OCI-LY1 (cell line): Measurements from ENCODE around the gene S100A2.

Source experiments
- EZH2 ChIP-seq: fragments of 200-600 bp; sonication (generic), shearing (Covaris generic); IDR thresholded peaks from 2 replicates; pipeline ENCODE4 v1.8.0; 2017; ENCODE audit warnings: borderline replicate concordance, mixed run types, mild to moderate bottlenecking, antibody characterized with exemption, low read length, moderate library complexity, mixed read lengths
- TF ChIP-seq, protein P1 (sequence below): fragments of 200-600 bp; sonication (generic), shearing (Covaris generic); IDR thresholded peaks from 2 replicates; pipeline ENCODE4 v1.5.1; 2017; ENCODE audit warnings: mild to moderate bottlenecking, antibody characterized with exemption, low read length, moderate library complexity, mixed read lengths

GRCh38 chr1:153588482-153588881 lies 22.8 kb upstream of the S100A2 start:
- TF ChIP-seq, protein P1, sequence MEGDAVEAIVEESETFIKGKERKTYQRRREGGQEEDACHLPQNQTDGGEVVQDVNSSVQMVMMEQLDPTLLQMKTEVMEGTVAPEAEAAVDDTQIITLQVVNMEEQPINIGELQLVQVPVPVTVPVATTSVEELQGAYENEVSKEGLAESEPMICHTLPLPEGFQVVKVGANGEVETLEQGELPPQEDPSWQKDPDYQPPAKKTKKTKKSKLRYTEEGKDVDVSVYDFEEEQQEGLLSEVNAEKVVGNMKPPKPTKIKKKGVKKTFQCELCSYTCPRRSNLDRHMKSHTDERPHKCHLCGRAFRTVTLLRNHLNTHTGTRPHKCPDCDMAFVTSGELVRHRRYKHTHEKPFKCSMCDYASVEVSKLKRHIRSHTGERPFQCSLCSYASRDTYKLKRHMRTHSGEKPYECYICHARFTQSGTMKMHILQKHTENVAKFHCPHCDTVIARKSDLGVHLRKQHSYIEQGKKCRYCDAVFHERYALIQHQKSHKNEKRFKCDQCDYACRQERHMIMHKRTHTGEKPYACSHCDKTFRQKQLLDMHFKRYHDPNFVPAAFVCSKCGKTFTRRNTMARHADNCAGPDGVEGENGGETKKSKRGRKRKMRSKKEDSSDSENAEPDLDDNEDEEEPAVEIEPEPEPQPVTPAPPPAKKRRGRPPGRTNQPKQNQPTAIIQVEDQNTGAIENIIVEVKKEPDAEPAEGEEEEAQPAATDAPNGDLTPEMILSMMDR, result no peak
- no peak for TF ChIP-seq EZH2
